Measurements from ENCODE around the gene NOSTRIN. TPM values are rescaled to one million over a fixed set of nuclear protein-coding genes. Genes with fewer than 3 reads are reported as not detected.

NOSTRIN gene
- total and polyA plus RNA-seq, 2 of the 8 experiments (the other 6 are each of a cell fraction or from before 2014, with no cell fraction given), result not detected

GRCh38 chr2:168852481-168852880 lies 50.0 kb downstream of the NOSTRIN start:
- 80% methylated on average over 3 of the region's 3 CpGs; no CpG with 5 or more reads in 1 of the 2 experiments for WGBS, 2 experiments (ENCODE audit: extremely low coverage in 1 of 2, insufficient coverage in 1 of 2, insufficient read length in 1 of 2, insufficient replicate concordance in 2 of 2, low coverage in 1 of 2, low lambda C conversion rate in 2 of 2, missing lambda C conversion rate in 1 of 2)
- CTCF ChIA-PET (ENCODE audit: partially characterized antibody), result interaction anchor here (0.6 to 0.8 kb wide), 2 partner anchors 10 to 79 kb away, joined by 3 to 4 read pairs; no protein-coding TSS in a partner anchor
- TF ChIP-seq EGR1 (IDR thresholded peaks at IDR 0.05; ENCODE audit: borderline replicate concordance, low read depth, low read length) (no peak), CBX8 (IDR thresholded peaks at IDR 0.05; ENCODE audit: borderline replicate concordance, low read depth, low read length) (no peak)

More at GRCh38 chr2:168852481-168852880, 50.0 kb downstream of the NOSTRIN start:
- Histone ChIP-seq H3K27me3 (replicated peaks in 1 of 4; ENCODE audit: control insufficient read depth in 3 of 4, extremely low read depth in 1 of 4, insufficient read depth in 3 of 4, low read length in 3 of 4) (no peaks in the 10 kb centered on the region), H4K8ac (ENCODE audit: extremely low read depth, insufficient read depth, low read length) (no peak overlapping the region), H2BK12ac (ENCODE audit: low read depth, low read length) (no peak overlapping the region), H4K20me1 (replicated peaks in 1 of 2; ENCODE audit: control insufficient read depth in 1 of 2, insufficient read depth in 2 of 2, low read length in 2 of 2) (no peaks in the 10 kb centered on the region), H3K79me1 (ENCODE audit: low read depth, low read length) (no peaks in the 10 kb centered on the region), H3K4me3 (ENCODE audit: extremely low read depth in 1 of 4, insufficient read depth in 2 of 4, low read depth in 3 of 4, low read length in 4 of 4) (no peak overlapping the region), H3K79me2 (ENCODE audit: control insufficient read depth in 1 of 2, insufficient read depth in 2 of 2, low read length in 2 of 2) (no peaks in the 10 kb centered on the region), H4K91ac (replicated peaks; ENCODE audit: insufficient read length, low read length) (no peak overlapping the region), H3K56ac (replicated peaks; ENCODE audit: insufficient read length, low read depth, low read length) (no peak overlapping the region), H3K14ac (ENCODE audit: insufficient read length) (no peak overlapping the region), H3K4me2 (ENCODE audit: insufficient read depth in 1 of 2, low read depth in 2 of 2, low read length in 2 of 2) (no peak overlapping the region), H3K27ac (ENCODE audit: low read depth, low read length) (no peak overlapping the region), H4K5ac (ENCODE audit: insufficient read length, low read depth, low read length) (no peak overlapping the region), H3K23me2 (ENCODE audit: low read depth, low read length) (no peaks in the 10 kb centered on the region), H2BK5ac (ENCODE audit: low read depth, low read length) (no peak overlapping the region), H3K4ac (replicated peaks; ENCODE audit: insufficient read length, low read depth, low read length) (no peak overlapping the region), H2BK15ac (ENCODE audit: low read length) (no peak overlapping the region), H3K9me3 (ENCODE audit: insufficient read depth in 2 of 2, low read depth in 1 of 2, low read length in 1 of 2) (no peaks in the 10 kb centered on the region), H3K9ac (replicated peaks in 1 of 4; ENCODE audit: extremely low read depth in 1 of 4, low read depth in 3 of 4, low read length in 3 of 4) (no peak overlapping the region), H3K18ac (ENCODE audit: extremely low read depth, low read length) (no peak overlapping the region), H2AK5ac (ENCODE audit: low read depth, low read length) (no peak overlapping the region), H3K4me1 (replicated peaks in 1 of 4; ENCODE audit: control insufficient read depth in 3 of 4, insufficient read depth in 4 of 4, low read length in 3 of 4) (peaks cover 0 to 5% (median 0%) of the 10 kb centered on the region in 4 experiments; a peak in 1 of 7 replicates), H2AFZ (ENCODE audit: low read length) (no peak overlapping the region), H3K23ac (ENCODE audit: insufficient read length) (no peak overlapping the region), H2BK20ac (ENCODE audit: low read length) (no peak overlapping the region), H2BK120ac (replicated peaks; ENCODE audit: low read depth, low read length) (no peak overlapping the region), H3K36me3 (ENCODE audit: control insufficient read depth in 2 of 4, insufficient read depth in 4 of 4, low read length in 3 of 4) (no peaks in the 10 kb centered on the region; a peak in 1 of 8 replicates)
- FAIRE-seq (no peak), DNase-seq (ENCODE audit: low read depth in 1 of 2, low spot score in 2 of 2) (no peak)
- POLR2A ChIA-PET (ENCODE audit: partially characterized antibody), result interaction anchor here (1.3 kb wide), 1 partner anchor 10 kb away, joined by 3 read pairs; no protein-coding TSS in a partner anchor

All from H1 (cell line).